ENCODE data around the gene SYTL4. TPM values are rescaled to one million over a fixed set of nuclear protein-coding genes. Genes with fewer than 3 reads are reported as not detected.

SYTL4 gene
- total RNA-seq, 1 experiment from 2014 or later = 0.13 TPM

DNA sequence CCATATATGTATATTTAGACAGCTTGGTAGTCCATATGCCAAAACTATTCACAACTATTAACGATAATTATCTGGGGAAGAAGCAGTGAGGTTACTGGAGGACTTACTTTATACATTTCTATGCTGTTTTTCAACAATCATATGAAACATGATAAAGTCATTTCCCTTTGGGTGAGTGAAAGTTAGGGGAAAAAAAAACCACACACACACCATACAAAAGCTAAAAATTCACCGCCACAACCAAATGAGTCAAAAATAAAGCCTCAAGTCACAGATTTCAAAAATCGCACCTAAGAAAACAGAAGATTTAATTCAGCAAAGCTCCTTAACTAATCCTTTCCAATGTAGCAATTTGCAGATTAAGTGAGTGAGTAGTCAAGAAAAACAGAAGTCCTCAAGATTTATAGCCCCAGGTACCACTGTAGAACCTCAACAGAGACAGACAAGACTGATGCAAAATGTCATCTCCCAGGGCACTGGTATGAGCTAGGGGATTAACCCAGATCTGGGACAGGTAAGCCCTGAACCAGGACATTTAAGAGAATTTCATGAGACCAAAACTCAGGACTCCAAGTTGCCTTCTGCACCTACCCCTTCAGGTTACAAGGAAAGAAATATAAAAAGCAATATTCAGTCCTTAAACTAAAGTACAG, 35.1 kb downstream of the SYTL4 start:
- Mint-ChIP-seq H3K4me1 (no peaks in the 10 kb centered on the region), H3K36me3 (ENCODE audit: insufficient read depth in 1 of 3, low read depth in 3 of 3) (peaks cover 0 to 2% (median 0%) of the 10 kb centered on the region in 3 experiments; a peak in 1 of 7 replicates), H3K4me3 (no peak overlapping the region), H3K27ac (no peak overlapping the region), H3K9me3 (peaks cover 52 to 72% of the 10 kb centered on the region in 2 experiments), H3K27me3 (ENCODE audit: low read depth) (peaks cover 19% of the 10 kb centered on the region)
- Histone ChIP-seq H3K4ac (ENCODE audit: low read depth, low read length) (no peak overlapping the region), H3K14ac (ENCODE audit: insufficient read depth, low read length) (no peak overlapping the region), H3K79me2 (ENCODE audit: insufficient read depth, low read length) (no peaks in the 10 kb centered on the region), H2BK120ac (ENCODE audit: low read depth, low read length, poor library complexity, severe bottlenecking) (no peak overlapping the region), H3K56ac (ENCODE audit: insufficient read length, low read depth, low read length) (no peak overlapping the region), H2BK12ac (ENCODE audit: insufficient read length, low read depth, low read length) (no peak overlapping the region), H4K8ac (replicated peaks; ENCODE audit: insufficient read length, low read depth, low read length) (no peak overlapping the region), H3T11ph (ENCODE audit: low read length) (no peak overlapping the region), H2BK15ac (ENCODE audit: low read depth, low read length) (no peak overlapping the region), H3K4me1 (ENCODE audit: insufficient read depth, low read length) (no peaks in the 10 kb centered on the region), H2BK5ac (ENCODE audit: insufficient read length, low read length) (no peak overlapping the region), H4K5ac (ENCODE audit: insufficient read length, low read depth, low read length) (no peak overlapping the region), H3K9ac (ENCODE audit: extremely low read depth, insufficient read length, low read length) (no peak overlapping the region), H2AK5ac (ENCODE audit: insufficient read length, low read length) (no peak overlapping the region), H2AFZ (ENCODE audit: low read length) (no peak overlapping the region), H3K27me3 (ENCODE audit: insufficient read depth, low read length) (no peaks in the 10 kb centered on the region), H3K79me1 (ENCODE audit: insufficient read depth, low read depth, low read length, poor library complexity, severe bottlenecking) (no peaks in the 10 kb centered on the region), H2BK20ac (ENCODE audit: low read depth, low read length, poor library complexity, severe bottlenecking) (no peak overlapping the region), H3K9me3 (ENCODE audit: control insufficient read depth, low read depth, low read length) (peaks cover 8% of the 10 kb centered on the region), H4K91ac (ENCODE audit: insufficient read length, low read depth, low read length) (no peak overlapping the region), H4K20me1 (ENCODE audit: control insufficient read depth, insufficient read depth, insufficient read length) (no peaks in the 10 kb centered on the region), H3K23ac (ENCODE audit: insufficient read length, low read depth, low read length) (no peak overlapping the region), H3K18ac (ENCODE audit: insufficient read length, low read depth, low read length) (no peak overlapping the region), H3K23me2 (ENCODE audit: insufficient read length, low read depth, low read length, poor library complexity, severe bottlenecking) (no peaks in the 10 kb centered on the region), H3K4me2 (ENCODE audit: insufficient read depth, insufficient read length, low read length) (no peak overlapping the region), H3K27ac (ENCODE audit: insufficient read length, low read depth, low read length) (no peak overlapping the region)
- no CpG with 5 or more reads among the region's 3 CpGs for WGBS (ENCODE audit: extremely low coverage, insufficient read length, low lambda C conversion rate)
- TF ChIP-seq, protein P1, sequence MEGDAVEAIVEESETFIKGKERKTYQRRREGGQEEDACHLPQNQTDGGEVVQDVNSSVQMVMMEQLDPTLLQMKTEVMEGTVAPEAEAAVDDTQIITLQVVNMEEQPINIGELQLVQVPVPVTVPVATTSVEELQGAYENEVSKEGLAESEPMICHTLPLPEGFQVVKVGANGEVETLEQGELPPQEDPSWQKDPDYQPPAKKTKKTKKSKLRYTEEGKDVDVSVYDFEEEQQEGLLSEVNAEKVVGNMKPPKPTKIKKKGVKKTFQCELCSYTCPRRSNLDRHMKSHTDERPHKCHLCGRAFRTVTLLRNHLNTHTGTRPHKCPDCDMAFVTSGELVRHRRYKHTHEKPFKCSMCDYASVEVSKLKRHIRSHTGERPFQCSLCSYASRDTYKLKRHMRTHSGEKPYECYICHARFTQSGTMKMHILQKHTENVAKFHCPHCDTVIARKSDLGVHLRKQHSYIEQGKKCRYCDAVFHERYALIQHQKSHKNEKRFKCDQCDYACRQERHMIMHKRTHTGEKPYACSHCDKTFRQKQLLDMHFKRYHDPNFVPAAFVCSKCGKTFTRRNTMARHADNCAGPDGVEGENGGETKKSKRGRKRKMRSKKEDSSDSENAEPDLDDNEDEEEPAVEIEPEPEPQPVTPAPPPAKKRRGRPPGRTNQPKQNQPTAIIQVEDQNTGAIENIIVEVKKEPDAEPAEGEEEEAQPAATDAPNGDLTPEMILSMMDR (conservative IDR thresholded peaks at IDR 0.05) = no peak
- DNase-seq = no peak

All from H9 (cell line).